ENCODE results near the gene MTMR12.
"Not testable (repeated sequence)": the region's sequence is repeated elsewhere in the genome, so short reads cannot be mapped to it uniquely, and the experiment has no call there.

The MTMR12 gene

DNA sequence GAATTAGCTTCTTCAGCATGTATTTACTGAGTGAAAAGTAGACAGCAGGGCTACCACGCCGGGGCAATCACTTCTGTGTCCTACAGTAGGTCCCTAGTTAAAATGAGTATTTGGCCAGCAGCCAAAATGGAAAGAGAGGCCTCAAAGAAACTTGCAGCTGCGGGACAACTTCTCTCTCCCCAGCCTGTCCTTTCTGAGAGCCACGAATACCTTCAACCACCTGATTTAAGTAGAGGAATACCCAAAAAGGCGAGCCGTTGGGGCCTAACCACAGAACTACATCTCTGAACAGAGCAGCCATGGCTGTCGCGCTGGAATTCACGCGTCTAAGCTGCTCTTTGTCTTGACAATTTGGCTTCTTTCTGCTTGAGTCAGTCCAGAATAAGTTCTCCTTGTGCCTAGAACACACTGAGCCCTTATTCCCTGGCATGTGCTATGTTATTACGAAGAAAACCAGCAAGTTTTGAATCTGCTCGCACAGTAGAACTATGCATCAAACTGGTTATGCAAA, 94.8 kb downstream of the MTMR12 start:
- no CpG with 5 or more reads among the region's 12 CpGs for WGBS (ENCODE audit: extremely low coverage, insufficient coverage, low lambda C conversion rate)

DNA sequence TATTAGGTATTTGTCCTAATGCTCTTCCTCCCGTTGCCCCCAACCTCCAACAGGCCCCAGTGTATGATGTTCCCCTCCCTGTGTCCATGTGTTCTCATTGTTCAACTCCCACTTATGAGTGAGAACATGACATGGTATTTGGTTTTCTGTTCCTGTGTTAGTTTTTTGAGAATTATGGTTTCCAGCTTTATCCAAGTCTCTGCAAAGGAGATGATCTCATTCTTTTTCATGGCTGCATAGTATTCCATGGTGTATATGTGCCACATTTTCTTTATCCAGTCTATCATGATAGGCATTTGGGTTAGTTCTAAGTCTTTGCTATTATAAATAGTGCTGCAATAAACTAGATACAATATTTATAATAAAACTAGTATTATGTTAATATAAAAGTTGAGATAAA, 98.4 kb downstream of the MTMR12 start:
- DNase-seq; H2AK5ac ChIP-seq (ENCODE audit: low read length); H3K4ac ChIP-seq (ENCODE audit: low read depth, low read length); H3K79me2 ChIP-seq (ENCODE audit: control insufficient read depth, insufficient read depth, low read length); H2BK15ac ChIP-seq (replicated peaks; ENCODE audit: low read depth); H3K4me1 ChIP-seq (ENCODE audit: control insufficient read depth, low read depth, low read length); H2BK5ac ChIP-seq (ENCODE audit: low read length); H3K27me3 ChIP-seq (ENCODE audit: insufficient read depth, low read length, poor library complexity); H3K4me3 ChIP-seq (ENCODE audit: low read length); H3K79me1 ChIP-seq (ENCODE audit: low read length); H3K56ac ChIP-seq (ENCODE audit: low read length); H2BK120ac ChIP-seq (ENCODE audit: low read depth, low read length); H3K27ac ChIP-seq (ENCODE audit: low read depth, low read length); H4K8ac ChIP-seq (ENCODE audit: low read depth, low read length); H4K5ac ChIP-seq (ENCODE audit: low read length); H3K23ac ChIP-seq (ENCODE audit: low read length); H3K9ac ChIP-seq (ENCODE audit: low read length); H3K4me2 ChIP-seq (ENCODE audit: low read length); H3K36me3 ChIP-seq (ENCODE audit: control insufficient read depth, insufficient read depth, low read length); H3K18ac ChIP-seq (ENCODE audit: low read length): not testable (repeated sequence)
- WGBS (ENCODE audit: extremely low coverage, insufficient coverage, low lambda C conversion rate) = no CpG with 5 or more reads among the region's 1 CpG

More for the DNA sequence above, 94.8 kb downstream of the MTMR12 start:
- no peaks in the 10 kb centered on the region for H3K36me3 ChIP-seq (ENCODE audit: control insufficient read depth, insufficient read depth, low read length)
- no peak overlapping the region for H2BK15ac ChIP-seq (replicated peaks; ENCODE audit: low read depth)
- H3K4ac ChIP-seq (ENCODE audit: low read depth, low read length) = no peak overlapping the region
- no peak overlapping the region for H3K56ac ChIP-seq (ENCODE audit: low read length)
- no peaks in the 10 kb centered on the region for H3K79me2 ChIP-seq (ENCODE audit: control insufficient read depth, insufficient read depth, low read length)
- no peak overlapping the region for H3K4me2 ChIP-seq (ENCODE audit: low read length)
- no peak overlapping the region for H2AK5ac ChIP-seq (ENCODE audit: low read length)
- H4K8ac ChIP-seq (ENCODE audit: low read depth, low read length) = no peak overlapping the region
- no peak overlapping the region for H3K9ac ChIP-seq (ENCODE audit: low read length)
- H3K18ac ChIP-seq (ENCODE audit: low read length) = no peak overlapping the region
- H2BK5ac ChIP-seq (ENCODE audit: low read length) = no peak overlapping the region
- no peak overlapping the region for H2BK120ac ChIP-seq (ENCODE audit: low read depth, low read length)
- no peak for DNase-seq
- no peak overlapping the region for H3K27ac ChIP-seq (ENCODE audit: low read depth, low read length)
- no peaks in the 10 kb centered on the region for H3K27me3 ChIP-seq (ENCODE audit: insufficient read depth, low read length, poor library complexity)
- H3K4me1 ChIP-seq (ENCODE audit: control insufficient read depth, low read depth, low read length) = no peaks in the 10 kb centered on the region
- no peaks in the 10 kb centered on the region for H3K79me1 ChIP-seq (ENCODE audit: low read length)
- no peak overlapping the region for H3K4me3 ChIP-seq (ENCODE audit: low read length)
- no peak overlapping the region for H4K5ac ChIP-seq (ENCODE audit: low read length)
- no peak overlapping the region for H3K23ac ChIP-seq (ENCODE audit: low read length)

DNA sequence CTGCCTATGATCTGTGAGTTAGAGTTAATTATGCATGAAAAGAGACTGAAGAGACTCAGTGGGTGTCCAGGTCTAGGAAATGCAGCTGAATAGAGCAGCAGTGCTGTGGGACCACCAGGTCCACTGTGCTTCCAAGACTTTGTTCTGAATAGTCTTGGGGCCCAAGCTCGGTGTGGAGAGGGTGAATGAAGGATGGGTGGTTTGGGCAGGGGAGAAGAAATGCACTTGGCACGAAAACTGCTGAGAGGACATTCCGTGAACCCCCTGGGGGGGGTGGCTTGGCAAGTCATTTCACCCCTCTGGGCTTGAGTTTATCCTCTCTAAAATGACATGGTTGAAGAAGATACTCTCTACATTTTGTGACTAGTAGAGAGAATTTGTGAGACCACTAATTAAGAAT, 102.6 kb downstream of the MTMR12 start:
- no peaks in the 10 kb centered on the region for H3K79me1 ChIP-seq (ENCODE audit: low read length)
- H3K27me3 ChIP-seq (ENCODE audit: insufficient read depth, low read length, poor library complexity) = no peaks in the 10 kb centered on the region
- no peak overlapping the region for H2BK5ac ChIP-seq (ENCODE audit: low read length)
- no peak overlapping the region for H3K4me2 ChIP-seq (ENCODE audit: low read length)
- no peaks in the 10 kb centered on the region for H3K79me2 ChIP-seq (ENCODE audit: control insufficient read depth, insufficient read depth, low read length)
- H3K4me3 ChIP-seq (ENCODE audit: low read length) = no peak overlapping the region
- WGBS (ENCODE audit: extremely low coverage, insufficient coverage, low lambda C conversion rate) = no CpG with 5 or more reads among the region's 3 CpGs
- H3K18ac ChIP-seq (ENCODE audit: low read length) = no peak overlapping the region
- H2AK5ac ChIP-seq (ENCODE audit: low read length) = no peak overlapping the region
- no peak overlapping the region for H3K56ac ChIP-seq (ENCODE audit: low read length)
- no peak overlapping the region for H4K5ac ChIP-seq (ENCODE audit: low read length)
- H3K9ac ChIP-seq (ENCODE audit: low read length) = no peak overlapping the region
- no peaks in the 10 kb centered on the region for H3K36me3 ChIP-seq (ENCODE audit: control insufficient read depth, insufficient read depth, low read length)
- H3K27ac ChIP-seq (ENCODE audit: low read depth, low read length) = no peak overlapping the region
- DNase-seq = no peak
- H3K23ac ChIP-seq (ENCODE audit: low read length) = no peak overlapping the region
- H3K4me1 ChIP-seq (ENCODE audit: control insufficient read depth, low read depth, low read length) = no peaks in the 10 kb centered on the region
- H3K4ac ChIP-seq (ENCODE audit: low read depth, low read length) = no peak overlapping the region
- H4K8ac ChIP-seq (ENCODE audit: low read depth, low read length) = no peak overlapping the region
- no peak overlapping the region for H2BK15ac ChIP-seq (replicated peaks; ENCODE audit: low read depth)
- H2BK120ac ChIP-seq (ENCODE audit: low read depth, low read length) = no peak overlapping the region

GRCh38 chr5:32208837-32209236, 103.9 kb downstream of the MTMR12 start:
- H3K4me3 ChIP-seq (ENCODE audit: low read length); H2BK120ac ChIP-seq (ENCODE audit: low read depth, low read length); H2BK15ac ChIP-seq (replicated peaks; ENCODE audit: low read depth); H3K79me2 ChIP-seq (ENCODE audit: control insufficient read depth, insufficient read depth, low read length); H3K56ac ChIP-seq (ENCODE audit: low read length); DNase-seq; H3K23ac ChIP-seq (ENCODE audit: low read length); H3K9ac ChIP-seq (ENCODE audit: low read length); H4K5ac ChIP-seq (ENCODE audit: low read length); H3K36me3 ChIP-seq (ENCODE audit: control insufficient read depth, insufficient read depth, low read length); H4K8ac ChIP-seq (ENCODE audit: low read depth, low read length); H2BK5ac ChIP-seq (ENCODE audit: low read length); H3K18ac ChIP-seq (ENCODE audit: low read length); H3K4me1 ChIP-seq (ENCODE audit: control insufficient read depth, low read depth, low read length); H3K4ac ChIP-seq (ENCODE audit: low read depth, low read length); H3K27ac ChIP-seq (ENCODE audit: low read depth, low read length); H3K79me1 ChIP-seq (ENCODE audit: low read length); H3K27me3 ChIP-seq (ENCODE audit: insufficient read depth, low read length, poor library complexity); H3K4me2 ChIP-seq (ENCODE audit: low read length); H2AK5ac ChIP-seq (ENCODE audit: low read length): not testable (repeated sequence)
- no CpG with 5 or more reads among the region's 31 CpGs for WGBS (ENCODE audit: extremely low coverage, insufficient coverage, low lambda C conversion rate)

- no peaks in the 10 kb centered on the region for H3K27me3 ChIP-seq (ENCODE audit: insufficient read depth, low read length, poor library complexity)
- H4K5ac ChIP-seq (ENCODE audit: low read length) = no peak overlapping the region
- no peak overlapping the region for H3K9ac ChIP-seq (ENCODE audit: low read length)
- no peaks in the 10 kb centered on the region for H3K79me1 ChIP-seq (ENCODE audit: low read length)
- DNase-seq = no peak
- no peak overlapping the region for H3K4ac ChIP-seq (ENCODE audit: low read depth, low read length)
- H4K8ac ChIP-seq (ENCODE audit: low read depth, low read length) = no peak overlapping the region
- no peaks in the 10 kb centered on the region for H3K4me1 ChIP-seq (ENCODE audit: control insufficient read depth, low read depth, low read length)
- no peak overlapping the region for H3K18ac ChIP-seq (ENCODE audit: low read length)
- WGBS (ENCODE audit: extremely low coverage, insufficient coverage, low lambda C conversion rate) = no CpG with 5 or more reads among the region's 4 CpGs
- no peak overlapping the region for H2BK120ac ChIP-seq (ENCODE audit: low read depth, low read length)
- no peak overlapping the region for H3K23ac ChIP-seq (ENCODE audit: low read length)
- H2AK5ac ChIP-seq (ENCODE audit: low read length) = no peak overlapping the region
- no peak overlapping the region for H3K4me2 ChIP-seq (ENCODE audit: low read length)
- no peak overlapping the region for H3K56ac ChIP-seq (ENCODE audit: low read length)
- H3K4me3 ChIP-seq (ENCODE audit: low read length) = no peak overlapping the region
- H3K27ac ChIP-seq (ENCODE audit: low read depth, low read length) = no peak overlapping the region
- no peak overlapping the region for H2BK15ac ChIP-seq (replicated peaks; ENCODE audit: low read depth)
- no peak overlapping the region for H2BK5ac ChIP-seq (ENCODE audit: low read length)
- no peaks in the 10 kb centered on the region for H3K79me2 ChIP-seq (ENCODE audit: control insufficient read depth, insufficient read depth, low read length)
- H3K36me3 ChIP-seq (ENCODE audit: control insufficient read depth, insufficient read depth, low read length) = no peaks in the 10 kb centered on the region
Measured at GRCh38 chr5:32207355-32207634, 105.4 kb downstream of the MTMR12 start.

DNA sequence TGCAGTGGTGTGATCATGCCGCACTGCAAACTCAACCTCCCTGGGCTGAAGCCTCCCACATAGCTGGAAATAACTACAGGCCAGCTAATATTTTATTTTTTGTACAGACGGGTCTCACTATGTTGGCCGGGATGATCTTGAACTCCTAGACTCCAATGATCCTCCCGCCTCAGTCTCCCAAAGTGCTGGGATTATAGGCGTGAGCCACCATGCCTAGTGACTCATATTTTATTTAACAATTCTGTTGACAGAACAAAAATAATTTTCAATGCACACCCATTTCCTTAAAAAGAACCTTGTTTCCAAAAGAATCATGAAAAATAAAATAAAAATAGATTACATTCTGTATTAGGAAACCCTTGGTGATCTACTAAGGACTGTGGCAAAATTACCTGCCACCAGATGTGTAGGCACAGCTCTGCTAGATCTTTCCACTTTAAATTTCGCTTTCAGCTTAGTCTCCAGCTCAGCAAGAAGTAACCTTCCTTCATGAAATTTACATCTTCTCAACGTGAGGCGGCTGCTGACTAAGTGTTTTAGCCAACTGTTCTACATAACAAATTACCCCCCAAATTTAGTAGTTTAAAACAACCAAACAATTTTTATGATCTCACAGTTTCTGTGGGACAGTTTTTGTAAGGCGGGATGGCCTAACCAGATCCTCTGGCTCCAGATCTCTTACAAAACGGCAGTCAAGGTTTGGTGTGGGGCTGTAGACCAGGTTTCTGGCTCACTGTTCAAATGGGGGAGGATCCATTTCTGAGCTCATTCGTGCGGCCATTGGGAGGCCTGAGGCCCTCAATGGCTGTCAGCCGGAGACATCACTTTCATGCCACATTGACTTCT, 106.0 kb downstream of the MTMR12 start:
- Histone ChIP-seq H3K79me1 (ENCODE audit: low read length) (no peaks in the 10 kb centered on the region), H3K56ac (ENCODE audit: low read length) (no peak overlapping the region)

More for the DNA sequence above, 106.0 kb downstream of the MTMR12 start:
- Histone ChIP-seq H2BK5ac (ENCODE audit: low read length) (no peak overlapping the region), H3K79me2 (ENCODE audit: control insufficient read depth, insufficient read depth, low read length) (no peaks in the 10 kb centered on the region), H2AK5ac (ENCODE audit: low read length) (no peak overlapping the region), H4K5ac (ENCODE audit: low read length) (no peak overlapping the region), H3K23ac (ENCODE audit: low read length) (no peak overlapping the region), H3K27me3 (ENCODE audit: insufficient read depth, low read length, poor library complexity) (no peaks in the 10 kb centered on the region), H3K36me3 (ENCODE audit: control insufficient read depth, insufficient read depth, low read length) (no peaks in the 10 kb centered on the region), H2BK15ac (replicated peaks; ENCODE audit: low read depth) (no peak overlapping the region), H3K4me3 (ENCODE audit: low read length) (no peak overlapping the region), H3K4ac (ENCODE audit: low read depth, low read length) (no peak overlapping the region), H4K8ac (ENCODE audit: low read depth, low read length) (no peak overlapping the region), H3K18ac (ENCODE audit: low read length) (no peak overlapping the region), H3K4me1 (ENCODE audit: control insufficient read depth, low read depth, low read length) (no peaks in the 10 kb centered on the region), H3K9ac (ENCODE audit: low read length) (no peak overlapping the region), H3K27ac (ENCODE audit: low read depth, low read length) (no peak overlapping the region), H2BK120ac (ENCODE audit: low read depth, low read length) (no peak overlapping the region), H3K4me2 (ENCODE audit: low read length) (no peak overlapping the region)
- DNase-seq = no peak
- WGBS (ENCODE audit: extremely low coverage, insufficient coverage, low lambda C conversion rate) = no CpG with 5 or more reads among the region's 13 CpGs

All from mesendoderm (in vitro differentiated cells).